Progenitor cell of endocrine pancreas (in vitro differentiated cells): ENCODE measurements around the gene PIGW. TPM values are rescaled to one million over a fixed set of nuclear protein-coding genes. Genes with fewer than 3 reads are reported as not detected.

Source experiments
- DNase-seq: peaks from one replicate; pipeline ENCODE4 v3.0.0; 2021; ENCODE audit warnings: low spot score; ENCODE audit not compliant: unreplicated experiment
- H3K27ac Mint-ChIP-seq: 2 replicates; pipeline ENCODE4 v1.8.0; 2021; ENCODE audit warnings: mild to moderate bottlenecking, moderate library complexity, mixed read lengths
- H3K27me3 Mint-ChIP-seq: 2 replicates; pipeline ENCODE4 v1.8.0; 2021; ENCODE audit warnings: mixed read lengths
- H3K36me3 Mint-ChIP-seq: 2 replicates; pipeline ENCODE4 v1.8.0; 2022; ENCODE audit warnings: mixed read lengths; ENCODE audit not compliant: insufficient read depth
- H3K4me1 Mint-ChIP-seq: 2 replicates; pipeline ENCODE4 v1.8.0; 2021; ENCODE audit warnings: low read depth, mixed read lengths
- H3K4me3 Mint-ChIP-seq: 2 replicates; pipeline ENCODE4 v1.8.0; 2021; ENCODE audit warnings: low read depth, mild to moderate bottlenecking, moderate library complexity, mixed read lengths
- H3K9me3 Mint-ChIP-seq: 2 replicates; pipeline ENCODE4 v1.8.0; 2021; ENCODE audit warnings: low read depth, mixed read lengths
- total RNA-seq: library from RNA; stranded (reverse); gene quantifications from 2 replicates; pipeline ENCODE4 v1.2.1, GENCODE V29; 2021
- TF ChIP-seq, protein P1 (sequence below): fragments of 200-600 bp; sonication (generic); IDR thresholded peaks from one replicate; pipeline ENCODE4 v1.5.0; 2021; ENCODE audit warnings: antibody characterized with exemption, mild to moderate bottlenecking; ENCODE audit not compliant: unreplicated experiment

The PIGW gene
- total RNA-seq, 1 donor from 2014 or later: 7.3 TPM

DNA sequence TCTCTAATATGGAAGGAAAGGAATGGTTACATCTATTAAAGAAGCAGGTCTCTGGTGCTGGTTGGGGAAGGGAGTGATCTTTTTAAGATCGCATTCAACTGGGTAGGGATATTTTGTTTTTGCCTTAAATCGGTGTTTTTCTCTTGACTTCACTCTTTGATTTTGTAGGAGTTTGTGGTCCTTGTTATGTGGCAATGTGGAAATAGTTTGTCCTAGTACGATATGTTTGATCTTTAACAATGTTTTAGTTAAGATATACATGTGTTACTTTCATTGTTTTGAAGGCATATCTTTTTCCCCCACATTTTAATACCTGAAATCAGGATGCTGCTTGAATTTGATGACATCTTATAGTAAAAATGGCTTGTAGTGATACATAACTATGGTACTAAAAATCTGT, 18.7 kb downstream of the PIGW start:
- no peaks in the 10 kb centered on the region for H3K27me3 Mint-ChIP-seq
- H3K9me3 Mint-ChIP-seq: no peaks in the 10 kb centered on the region
- DNase-seq: no peak
- TF ChIP-seq, protein P1, sequence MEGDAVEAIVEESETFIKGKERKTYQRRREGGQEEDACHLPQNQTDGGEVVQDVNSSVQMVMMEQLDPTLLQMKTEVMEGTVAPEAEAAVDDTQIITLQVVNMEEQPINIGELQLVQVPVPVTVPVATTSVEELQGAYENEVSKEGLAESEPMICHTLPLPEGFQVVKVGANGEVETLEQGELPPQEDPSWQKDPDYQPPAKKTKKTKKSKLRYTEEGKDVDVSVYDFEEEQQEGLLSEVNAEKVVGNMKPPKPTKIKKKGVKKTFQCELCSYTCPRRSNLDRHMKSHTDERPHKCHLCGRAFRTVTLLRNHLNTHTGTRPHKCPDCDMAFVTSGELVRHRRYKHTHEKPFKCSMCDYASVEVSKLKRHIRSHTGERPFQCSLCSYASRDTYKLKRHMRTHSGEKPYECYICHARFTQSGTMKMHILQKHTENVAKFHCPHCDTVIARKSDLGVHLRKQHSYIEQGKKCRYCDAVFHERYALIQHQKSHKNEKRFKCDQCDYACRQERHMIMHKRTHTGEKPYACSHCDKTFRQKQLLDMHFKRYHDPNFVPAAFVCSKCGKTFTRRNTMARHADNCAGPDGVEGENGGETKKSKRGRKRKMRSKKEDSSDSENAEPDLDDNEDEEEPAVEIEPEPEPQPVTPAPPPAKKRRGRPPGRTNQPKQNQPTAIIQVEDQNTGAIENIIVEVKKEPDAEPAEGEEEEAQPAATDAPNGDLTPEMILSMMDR: no peak
- H3K27ac Mint-ChIP-seq: peak overlapping the region; percentile 7
- peaks cover 5% of the 10 kb centered on the region for H3K4me1 Mint-ChIP-seq
- no peak overlapping the region for H3K4me3 Mint-ChIP-seq
- peaks cover 14% of the 10 kb centered on the region for H3K36me3 Mint-ChIP-seq

DNA sequence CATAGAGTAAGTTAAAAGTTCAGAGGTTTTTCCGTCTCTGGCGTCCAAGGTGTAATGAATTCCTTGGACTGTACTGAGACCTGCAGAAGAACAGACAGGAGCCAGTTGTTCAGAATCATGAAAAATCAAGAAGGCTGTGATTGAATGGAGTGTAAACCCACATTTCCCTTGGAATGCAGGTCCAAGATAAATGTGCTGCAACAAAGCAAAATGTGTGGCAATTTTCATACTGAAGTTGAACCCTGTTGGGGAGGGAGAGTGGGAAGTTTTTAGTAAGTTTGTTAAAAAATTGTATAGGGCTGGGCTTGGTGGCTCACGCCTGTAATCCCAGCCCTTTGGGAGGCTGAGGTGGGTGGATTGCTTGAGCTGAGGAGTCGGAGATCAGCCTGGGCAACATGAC, 31.3 kb downstream of the PIGW start:
- Mint-ChIP-seq H3K9me3 (no peaks in the 10 kb centered on the region), H3K27me3 (no peaks in the 10 kb centered on the region), H3K4me3 (no peak overlapping the region), H3K4me1 (no peaks in the 10 kb centered on the region), H3K36me3 (peaks cover 24% of the 10 kb centered on the region), H3K27ac (peak overlapping the region; percentile 29)
- DNase-seq: no peak
- TF ChIP-seq, protein P1: no peak

DNA sequence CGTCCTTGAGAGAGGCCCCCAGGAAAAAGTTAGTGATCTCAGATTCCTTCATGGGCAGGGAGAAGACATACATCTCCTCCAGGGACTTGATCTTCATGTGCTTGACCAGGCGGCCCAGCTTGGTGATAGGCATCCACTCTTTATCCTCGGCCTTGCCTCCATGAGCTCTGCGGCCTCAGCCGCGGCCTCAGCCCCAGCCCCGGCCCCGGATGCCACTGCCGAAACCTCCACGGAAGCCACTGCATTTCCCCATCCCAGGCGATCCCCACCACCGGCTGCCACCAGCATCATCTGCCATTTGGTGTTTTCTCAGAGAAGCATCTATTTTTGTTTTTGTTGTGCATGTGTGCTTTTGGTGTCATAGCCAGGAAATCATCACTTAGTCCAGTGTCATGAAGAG, 40.2 kb downstream of the PIGW start:
- no peak for DNase-seq
- no peaks in the 10 kb centered on the region for H3K27me3 Mint-ChIP-seq
- no peaks in the 10 kb centered on the region for H3K9me3 Mint-ChIP-seq
- H3K4me1 Mint-ChIP-seq: no peaks in the 10 kb centered on the region
- no peak overlapping the region for H3K27ac Mint-ChIP-seq
- TF ChIP-seq, protein P1: no peak
- H3K4me3 Mint-ChIP-seq: no peak overlapping the region
- peaks cover 20% of the 10 kb centered on the region for H3K36me3 Mint-ChIP-seq

DNA sequence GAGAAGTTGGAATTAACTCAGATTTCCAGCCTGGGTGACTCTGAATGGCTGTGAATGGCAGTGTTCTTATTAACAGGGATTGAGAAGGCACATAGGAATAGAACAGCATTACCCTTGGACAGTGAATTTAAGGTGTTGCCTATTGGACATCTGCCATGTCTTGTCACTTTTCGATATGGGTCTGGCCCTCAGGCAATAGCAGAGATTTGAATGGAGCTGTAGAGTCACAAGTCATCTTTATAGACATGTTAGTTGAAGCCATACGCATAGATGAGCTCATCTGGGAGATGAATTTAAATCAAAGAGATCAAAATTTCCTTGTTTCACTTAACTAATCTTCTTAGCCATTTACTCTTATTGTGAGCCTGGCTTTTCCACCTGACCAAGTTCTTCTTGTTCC, 42.0 kb downstream of the PIGW start:
- DNase-seq: no peak
- no peaks in the 10 kb centered on the region for H3K4me1 Mint-ChIP-seq

DNA sequence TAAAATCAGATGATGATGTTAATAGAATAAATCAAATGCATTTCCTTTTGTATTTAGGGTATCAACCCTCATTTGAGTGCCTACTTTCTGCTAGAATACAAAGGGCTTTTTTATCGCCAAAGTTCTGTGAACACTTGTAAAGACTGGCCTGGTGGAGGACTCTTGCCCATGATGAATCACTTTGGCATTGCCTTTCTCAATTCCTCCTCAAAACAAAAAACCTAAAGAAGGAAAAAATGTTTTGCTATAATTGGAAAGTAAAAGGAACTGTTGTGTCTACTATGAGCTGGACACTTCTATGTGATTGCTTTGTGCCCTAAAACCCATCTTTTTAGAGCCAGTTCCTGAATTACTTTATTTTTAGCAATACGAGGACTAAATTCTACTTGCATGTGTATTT, 43.9 kb downstream of the PIGW start:
- TF ChIP-seq, protein P1: no peak
- Mint-ChIP-seq H3K27me3 (no peaks in the 10 kb centered on the region), H3K36me3 (peaks cover 15% of the 10 kb centered on the region), H3K4me1 (no peaks in the 10 kb centered on the region), H3K9me3 (no peaks in the 10 kb centered on the region), H3K4me3 (no peak overlapping the region), H3K27ac (no peak overlapping the region)
- DNase-seq: no peak

More for the DNA sequence above, 42.0 kb downstream of the PIGW start:
- Mint-ChIP-seq H3K9me3 (no peaks in the 10 kb centered on the region), H3K36me3 (peaks cover 24% of the 10 kb centered on the region), H3K27me3 (no peaks in the 10 kb centered on the region), H3K4me3 (no peak overlapping the region), H3K27ac (no peak overlapping the region)
- TF ChIP-seq, protein P1: no peak
